HG02840 (cell line): ENCODE results near the gene SMTNL1.

Experiments used
- ATAC-seq: cut with Tn5 transposase; IDR thresholded peaks from one replicate; pipeline ENCODE4 v1.9.1; 2021; ENCODE audit warnings: mild to moderate bottlenecking, moderate library complexity, moderate number of reproducible peaks; ENCODE audit not compliant: unreplicated experiment, low FRiP score

SMTNL1 gene

DNA sequence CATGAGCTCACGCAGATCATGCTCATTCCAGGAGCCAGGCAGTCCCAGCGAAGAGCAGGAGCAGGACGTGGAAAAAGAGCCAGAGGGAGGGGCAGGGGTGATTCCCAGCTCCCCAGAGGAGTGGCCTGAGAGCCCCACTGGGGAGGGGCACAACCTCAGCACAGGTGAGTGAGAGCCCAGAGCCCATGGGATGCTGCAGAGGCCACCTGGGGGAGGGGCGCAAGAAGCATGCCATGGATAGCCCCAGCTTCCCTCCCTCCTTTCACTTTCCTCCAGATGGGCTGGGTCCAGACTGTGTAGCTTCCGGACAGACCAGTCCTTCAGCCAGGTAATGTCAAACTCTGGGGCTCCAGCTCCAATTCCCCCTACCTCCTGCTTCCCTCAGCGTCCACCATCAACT lies 6.2 kb downstream of the SMTNL1 start:
- no peak for ATAC-seq

DNA sequence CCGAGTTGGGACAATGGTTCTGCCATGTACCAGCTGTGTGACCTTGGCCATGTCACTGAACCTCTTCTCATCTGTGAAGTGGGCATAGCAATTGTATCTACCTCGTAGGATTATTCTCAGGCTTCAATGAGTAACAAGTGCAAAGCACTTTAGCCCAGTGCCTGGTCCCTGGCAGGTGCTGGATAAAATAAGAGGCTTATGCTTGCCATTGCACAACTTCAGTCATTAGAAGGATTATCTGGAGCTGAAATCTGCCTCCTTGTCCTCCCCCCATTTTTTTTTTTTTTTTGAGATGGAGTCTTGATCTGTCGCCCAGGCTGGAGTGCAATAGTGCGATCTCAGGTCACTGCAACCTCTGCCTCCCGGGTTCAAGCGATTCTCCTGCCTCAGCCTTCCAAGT lies 7.2 kb downstream of the SMTNL1 start:
- no peak for ATAC-seq

- ATAC-seq: no peak
These were observed 8.5 kb downstream of the SMTNL1 start for GRCh38 chr11:57545883-57546282.

DNA sequence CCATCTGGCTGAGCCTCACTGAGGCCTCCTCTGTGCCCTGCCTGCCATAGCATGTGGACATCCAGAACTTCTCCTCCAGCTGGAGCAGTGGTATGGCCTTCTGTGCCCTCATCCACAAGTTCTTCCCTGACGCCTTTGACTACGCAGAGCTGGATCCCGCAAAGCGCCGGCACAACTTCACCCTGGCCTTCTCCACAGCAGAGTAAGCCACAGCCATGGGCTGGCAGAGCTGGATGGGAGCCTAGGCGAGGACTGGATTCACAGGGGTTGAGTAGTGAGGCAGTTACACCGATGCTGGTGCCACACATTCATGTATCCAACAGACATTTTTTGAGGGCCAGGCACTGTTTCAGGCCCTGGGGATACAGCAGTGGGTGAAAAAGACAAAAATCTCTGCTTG lies 9.1 kb downstream of the SMTNL1 start:
- ATAC-seq: no peak

DNA sequence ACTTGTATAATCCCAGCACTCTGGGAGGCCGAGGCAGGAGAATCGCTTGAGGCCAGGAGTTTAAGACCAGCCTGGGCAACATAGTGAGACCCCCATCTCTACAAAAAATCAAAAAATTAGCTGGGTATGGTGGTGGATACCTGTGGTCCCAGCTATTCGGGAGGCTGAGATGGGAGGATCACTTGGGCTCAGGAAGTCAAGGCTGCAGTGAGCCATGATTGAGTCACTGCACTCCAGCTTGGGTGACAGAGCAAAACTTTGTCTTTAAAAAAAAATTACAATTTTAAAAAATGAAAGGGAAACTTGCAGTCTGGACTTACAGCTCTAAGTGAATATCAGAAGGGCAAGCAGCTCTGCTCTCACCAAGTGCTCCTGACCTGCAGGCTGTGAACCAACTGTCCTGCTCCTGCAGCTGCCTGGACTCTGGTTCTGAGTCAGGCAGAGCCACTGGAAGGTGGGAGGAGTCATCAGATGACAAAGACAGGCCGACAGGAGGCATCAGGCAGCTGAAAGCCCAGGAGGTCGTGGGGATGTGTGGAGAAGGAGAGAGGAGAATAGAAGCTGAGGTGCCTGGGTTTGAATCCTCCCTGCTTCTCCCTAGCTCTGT lies 9.6 kb downstream of the SMTNL1 start:
- ATAC-seq: peak; percentile 65

GRCh38 chr11:57547854-57548377 lies 10.5 kb downstream of the SMTNL1 start:
- ATAC-seq: peak; percentile 73

GRCh38 chr11:57549983-57550382 lies 12.6 kb downstream of the SMTNL1 start:
- ATAC-seq: no peak

DNA sequence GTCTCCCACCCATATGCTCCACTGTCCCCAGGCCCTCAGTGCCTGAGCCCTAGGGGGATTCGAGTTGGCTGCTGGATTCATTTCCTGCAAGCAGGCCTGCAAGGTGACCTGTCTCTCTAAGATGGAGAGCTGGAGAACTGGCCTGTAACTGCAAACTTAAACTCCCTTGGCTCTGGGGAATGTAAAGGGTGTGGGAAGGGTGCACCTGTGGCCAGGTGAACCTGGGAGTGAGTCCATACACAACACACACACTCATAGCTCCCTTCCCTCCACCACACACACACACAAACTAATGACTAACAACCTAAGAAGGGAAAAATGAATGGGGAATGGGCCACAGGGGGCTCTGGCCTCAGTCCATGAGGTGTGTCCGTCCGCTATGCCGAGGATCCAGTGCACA lies 14.5 kb downstream of the SMTNL1 start:
- ATAC-seq: no peak

GRCh38 chr11:57552479-57552878 lies 15.1 kb downstream of the SMTNL1 start:
- ATAC-seq: no peak

- no peak for ATAC-seq
These were observed 18.0 kb downstream of the SMTNL1 start for GRCh38 chr11:57555393-57555792.

- no peak for ATAC-seq
These were observed 18.6 kb downstream of the SMTNL1 start for GRCh38 chr11:57556041-57556440.

GRCh38 chr11:57560146-57560545 lies 22.8 kb downstream of the SMTNL1 start:
- no peak for ATAC-seq

DNA sequence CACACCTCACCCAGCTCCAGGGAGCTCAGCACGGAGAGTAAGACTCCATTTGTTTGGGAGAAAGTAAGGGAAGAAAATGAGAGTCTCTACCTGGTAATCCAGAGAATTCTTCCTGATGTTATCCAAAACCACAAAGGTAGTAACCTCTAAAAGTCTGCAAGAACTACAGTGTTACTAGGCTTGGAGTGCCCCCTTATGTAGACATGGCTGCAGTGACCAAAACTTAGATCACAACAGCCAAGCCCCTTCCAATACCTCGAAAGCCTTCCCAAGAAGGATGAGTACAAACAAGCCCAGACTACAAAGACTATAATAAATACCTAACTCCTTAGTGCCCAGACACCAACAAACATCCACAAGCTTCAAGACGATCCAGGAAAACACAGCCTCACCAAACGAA lies 25.2 kb downstream of the SMTNL1 start:
- ATAC-seq: no peak

DNA sequence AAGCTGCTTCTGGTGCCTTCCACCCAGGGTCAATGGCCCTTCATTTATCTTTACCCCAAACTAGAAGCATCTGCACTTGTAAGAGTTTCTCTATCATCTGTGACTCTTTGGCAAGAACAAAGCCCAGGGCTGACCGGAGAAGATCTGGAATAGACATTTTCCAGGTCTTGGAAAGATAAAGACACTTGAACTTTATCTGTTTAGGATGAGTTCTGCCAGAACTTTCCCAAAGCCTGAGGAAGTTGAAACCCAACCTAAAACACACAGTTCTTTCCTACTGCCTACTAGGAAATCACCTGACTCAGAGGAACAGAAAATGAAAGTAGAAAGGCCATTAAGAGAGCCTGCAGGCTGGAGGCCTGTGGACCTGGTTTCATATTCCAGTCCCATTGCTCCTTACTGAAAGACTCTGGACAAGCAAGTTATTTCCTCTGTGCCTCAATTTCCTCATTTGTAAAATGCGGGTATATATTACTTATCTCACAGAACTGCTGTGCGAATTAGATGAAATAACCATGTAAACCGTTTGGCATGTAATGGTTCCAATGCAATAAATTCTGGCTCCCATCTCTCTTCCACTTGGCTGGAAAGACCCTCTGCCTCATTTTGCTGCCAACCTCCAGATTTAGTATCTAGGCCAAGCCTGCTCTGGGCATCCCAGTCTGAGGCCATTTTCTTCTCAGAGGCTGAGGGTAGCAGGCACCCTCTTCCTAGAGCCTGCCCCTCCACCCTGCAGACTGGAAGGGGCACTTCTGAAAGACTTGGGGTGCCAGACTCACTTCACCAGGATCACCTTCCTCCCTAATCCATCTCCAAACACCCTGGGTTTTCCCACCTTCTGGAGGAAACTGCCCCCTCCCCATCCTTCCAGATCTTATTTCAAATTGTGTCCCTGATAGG lies 28.9 kb downstream of the SMTNL1 start:
- ATAC-seq: peak; percentile 61

GRCh38 chr11:57566905-57567514 lies 29.6 kb downstream of the SMTNL1 start:
- peak; percentile 1 for ATAC-seq

DNA sequence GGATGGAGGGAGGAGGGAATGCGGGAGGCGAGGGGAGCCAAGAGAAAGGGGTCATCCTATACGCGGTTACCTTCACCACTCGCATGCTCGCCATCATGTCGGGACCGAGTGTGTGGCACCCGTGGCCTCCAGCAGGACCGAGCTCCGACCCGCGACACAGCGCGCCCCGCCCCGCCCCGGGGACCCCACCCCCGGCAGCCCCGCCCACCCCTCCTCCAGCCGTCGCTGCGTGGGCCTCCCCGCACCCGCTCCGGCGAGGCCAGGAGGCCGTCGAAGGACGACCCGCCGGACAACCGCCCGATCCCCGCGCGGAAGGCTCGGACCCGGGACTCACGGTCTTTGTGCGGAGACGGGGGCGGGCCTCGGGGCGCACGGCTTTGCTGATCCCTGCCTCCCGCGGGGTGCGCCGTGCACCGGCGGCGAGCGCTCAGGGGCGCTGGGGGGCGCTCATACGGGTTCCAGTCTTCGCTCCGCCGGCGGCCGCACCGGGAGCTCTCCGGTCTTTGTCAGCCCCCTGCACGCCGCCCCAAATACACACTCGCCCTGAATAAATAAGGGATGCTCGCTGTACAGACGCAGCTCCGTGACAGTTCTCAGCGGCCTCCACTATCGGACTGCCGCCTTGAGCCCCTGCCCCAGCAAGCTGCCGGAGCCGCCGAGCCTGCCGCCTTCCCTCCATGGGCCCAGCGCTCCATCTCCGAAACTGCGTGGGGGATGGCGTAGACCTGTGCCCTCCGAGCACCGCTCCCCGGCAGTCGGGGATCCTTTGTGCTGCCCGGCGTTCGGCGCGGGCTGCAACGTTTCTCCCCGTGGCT lies 30.3 kb downstream of the SMTNL1 start, which contains the start of gene UBE2L6:
TSS of gene UBE2L6 (minus strand) at position 158 of the 815 bp plus-strand sequence. CDS start at position 97, 61 bp downstream.
- peak; percentile 47 for ATAC-seq

DNA sequence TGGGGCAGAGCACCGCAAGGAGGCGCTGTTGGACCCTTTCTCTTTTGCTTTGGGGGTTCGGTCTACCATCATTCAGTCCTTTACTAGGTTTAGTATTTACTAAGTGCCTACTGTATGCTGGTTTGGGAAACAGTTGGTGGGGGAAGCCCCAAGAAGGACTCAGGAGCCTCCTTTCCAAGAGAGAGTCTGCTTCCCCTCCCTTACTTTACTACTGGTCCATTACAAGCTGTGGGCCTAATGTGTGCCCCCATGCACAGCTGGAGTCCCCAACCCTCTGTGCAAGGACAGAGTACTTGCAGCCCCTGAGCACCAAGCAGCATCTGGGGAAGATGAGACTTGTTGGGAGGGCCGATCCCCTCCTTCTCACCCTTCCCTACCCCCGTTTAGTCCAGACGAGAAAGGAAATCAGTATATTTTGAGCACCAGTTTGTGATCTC lies 31.0 kb downstream of the SMTNL1 start:
- peak; percentile 15 for ATAC-seq

DNA sequence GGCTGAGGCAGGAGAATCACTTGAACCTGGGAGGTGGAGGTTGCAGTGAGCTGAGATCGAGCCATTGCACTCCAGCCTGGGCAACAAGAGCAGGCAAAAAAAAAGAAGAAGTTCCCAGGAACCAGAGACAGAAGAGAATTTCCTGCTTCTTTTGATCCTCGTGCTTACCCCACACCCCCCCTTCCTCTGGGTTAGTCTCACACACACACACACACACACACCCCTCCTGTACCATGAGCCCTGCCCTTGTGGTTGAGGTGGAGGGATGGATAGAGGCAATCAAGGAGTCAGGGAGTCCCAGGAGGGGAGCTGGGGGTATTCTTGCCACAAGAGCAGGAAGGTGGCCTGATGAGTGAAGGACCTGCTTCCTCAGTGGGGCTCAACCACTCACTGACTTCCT lies 34.2 kb downstream of the SMTNL1 start:
- no peak for ATAC-seq

DNA sequence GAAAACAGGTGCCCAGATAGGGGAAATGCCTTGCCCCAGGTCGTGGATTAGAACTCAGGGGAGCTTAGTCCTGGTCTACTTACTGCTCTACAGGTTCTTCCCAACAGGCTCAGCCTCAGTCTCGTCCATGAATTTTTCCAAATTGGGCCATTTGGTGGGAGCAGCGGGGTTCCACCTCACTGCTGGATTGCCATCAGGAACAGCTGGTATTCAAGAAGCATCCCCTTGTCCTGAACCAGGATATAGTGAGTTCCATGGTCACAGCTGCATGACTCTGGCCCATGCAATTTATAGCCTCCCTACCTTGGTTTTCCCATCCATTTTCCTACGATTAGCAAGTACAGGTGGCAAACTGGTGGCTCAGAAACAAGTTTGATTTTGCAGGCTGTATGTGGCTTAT lies 36.7 kb downstream of the SMTNL1 start:
- ATAC-seq: no peak

DNA sequence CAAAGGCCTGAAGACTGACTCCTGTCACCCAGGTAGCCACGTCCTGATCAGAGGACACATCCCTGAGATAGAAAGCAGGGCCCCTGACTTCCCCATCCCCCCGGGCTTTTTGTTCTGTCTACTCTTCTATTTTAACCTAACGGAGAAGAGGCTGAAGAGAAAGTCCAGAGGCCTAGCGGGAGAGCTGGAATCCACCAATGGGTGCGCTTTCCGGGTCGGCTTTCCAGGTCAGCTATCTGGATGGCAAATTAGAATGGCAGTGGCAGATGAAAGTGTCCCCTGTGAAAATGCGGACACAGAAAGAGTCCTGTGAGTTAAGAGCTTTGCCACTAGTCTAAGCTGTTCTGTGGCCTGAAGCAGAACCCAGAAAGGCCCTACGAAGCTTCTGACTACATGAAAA lies 46.9 kb downstream of the SMTNL1 start:
- ATAC-seq: no peak
